ENCODE data around the gene ARID5B. TPM values are rescaled to one million over a fixed set of nuclear protein-coding genes. Genes with fewer than 3 reads are reported as not detected.

Gene ARID5B
- total RNA-seq, 4 donors from 2014 or later: 7.6 to 36.3 (median 21.2) TPM

- 84 to 87% methylated on average over 5 of the region's 5 CpGs for WGBS, 2 donors
- Histone ChIP-seq H3K4me3 (replicated peaks in 1 of 3) (no peak overlapping the region), H3K36me3 (no peaks in the 10 kb centered on the region), H3K9me3 (no peaks in the 10 kb centered on the region), H3K27me3 (no peaks in the 10 kb centered on the region), H3K27ac (no peak overlapping the region), H3K4me1 (peaks cover 0 to 5% of the 10 kb centered on the region in 2 donors)
- TF ChIP-seq POLR2A (IDR thresholded peaks at IDR 0.05): no peak
- no peak for TF ChIP-seq CTCF (IDR thresholded peaks at IDR 0.05)
- intact Hi-C loops (cut with DNase I): no loop called here
- DNase-seq: no peak
These were observed 33.6 kb downstream of the ARID5B start for GRCh38 chr10:61935077-61935476.

- no peaks in the 10 kb centered on the region for H3K27me3 ChIP-seq
- DNase-seq: no peak
- no peak overlapping the region for H3K27ac ChIP-seq
- no peaks in the 10 kb centered on the region for H3K9me3 ChIP-seq
- intact Hi-C loops (cut with DNase I): no loop called here
- H3K4me1 ChIP-seq: peaks cover 0 to 5% of the 10 kb centered on the region in 2 donors
- no peak overlapping the region for H3K4me3 ChIP-seq (replicated peaks in 1 of 3)
- WGBS, 2 donors: 53 to 73% methylated on average over 3 of the region's 3 CpGs
- no peaks in the 10 kb centered on the region for H3K36me3 ChIP-seq
- TF ChIP-seq CTCF (IDR thresholded peaks at IDR 0.05): no peak
- TF ChIP-seq POLR2A (IDR thresholded peaks at IDR 0.05): no peak
These were observed 35.3 kb downstream of the ARID5B start for GRCh38 chr10:61936770-61937169.

- Histone ChIP-seq H3K27me3 (no peaks in the 10 kb centered on the region), H3K27ac (no peak overlapping the region), H3K4me3 (replicated peaks in 1 of 3) (no peak overlapping the region), H3K36me3 (no peaks in the 10 kb centered on the region), H3K9me3 (no peaks in the 10 kb centered on the region), H3K4me1 (peaks cover 0 to 9% of the 10 kb centered on the region in 2 donors)
- WGBS, 2 donors: 79 to 83% methylated on average over 1 of the region's 1 CpG
- intact Hi-C loops (cut with DNase I): no loop called here
- DNase-seq: no peak
- TF ChIP-seq CTCF (IDR thresholded peaks at IDR 0.05) (no peak), POLR2A (IDR thresholded peaks at IDR 0.05) (no peak)
These were observed 36.3 kb downstream of the ARID5B start for GRCh38 chr10:61937631-61938351.

- no peak overlapping the region for H3K4me3 ChIP-seq (replicated peaks in 1 of 3)
- intact Hi-C loops (cut with DNase I): no loop called here
- H3K27me3 ChIP-seq: no peaks in the 10 kb centered on the region
- H3K27ac ChIP-seq: no peak overlapping the region
- no peaks in the 10 kb centered on the region for H3K9me3 ChIP-seq
- no peak for TF ChIP-seq CTCF (IDR thresholded peaks at IDR 0.05)
- TF ChIP-seq POLR2A (IDR thresholded peaks at IDR 0.05): no peak
- no peaks in the 10 kb centered on the region for H3K36me3 ChIP-seq
- peaks cover 0 to 25% of the 10 kb centered on the region in 2 donors for H3K4me1 ChIP-seq
- 86 to 90% methylated on average over 3 of the region's 3 CpGs for WGBS, 2 donors
- no peak for DNase-seq
These were observed 38.4 kb downstream of the ARID5B start for GRCh38 chr10:61939902-61940301.

- 84 to 88% methylated on average over 4 of the region's 4 CpGs for WGBS, 2 donors
- intact Hi-C loops (cut with DNase I): no loop called here
- Histone ChIP-seq H3K4me1 (peaks cover 0 to 26% of the 10 kb centered on the region in 2 donors), H3K9me3 (no peaks in the 10 kb centered on the region), H3K4me3 (replicated peaks in 1 of 3) (no peak overlapping the region), H3K27me3 (no peaks in the 10 kb centered on the region), H3K36me3 (no peaks in the 10 kb centered on the region), H3K27ac (no peak overlapping the region)
- DNase-seq: no peak
- TF ChIP-seq CTCF (IDR thresholded peaks at IDR 0.05) (no peak), POLR2A (IDR thresholded peaks at IDR 0.05) (no peak)
These were observed 39.7 kb downstream of the ARID5B start for GRCh38 chr10:61941202-61941681.
